Right kidney (tissue), 9 donors: Measurements from ENCODE around the gene POU3F2.

Experiments used
- DNase-seq: peaks from one replicate; pipeline ENCODE4 v3.0.0-alpha.2; 2016
- long read RNA-seq, 8 donors: transcript quantifications; one replicate each; lab custom pipeline, GENCODE V29; 2026

The POU3F2 gene
- long read RNA-seq, donor 1: 0 reads
- long read RNA-seq, donor 2, full-length matches to known transcripts: 1 of 1 reads
- long read RNA-seq, donor 2, partial matches to known transcripts: 0 of 1 reads
- long read RNA-seq, donor 2, other reads (novel, unspliced or antisense): 0 of 1 reads
- long read RNA-seq, donor 3: 0 reads
- long read RNA-seq, donor 4: 0 reads
- long read RNA-seq, donor 5, full-length matches to known transcripts: 1 of 1 reads
- long read RNA-seq, donor 5, partial matches to known transcripts: 0 of 1 reads
- long read RNA-seq, donor 5, other reads (novel, unspliced or antisense): 0 of 1 reads
- long read RNA-seq, donor 6: 0 reads
- long read RNA-seq, donor 7: 0 reads
- long read RNA-seq, donor 8: 0 reads

- DNase-seq: peak; percentile 70
These were observed at the start of gene POU3F2 for GRCh38 chr6:98834060-98835031. Gene POU3F2 (plus strand): TSS chr6:98834574. CDS start chr6:98834874, 300 bp downstream.

DNA sequence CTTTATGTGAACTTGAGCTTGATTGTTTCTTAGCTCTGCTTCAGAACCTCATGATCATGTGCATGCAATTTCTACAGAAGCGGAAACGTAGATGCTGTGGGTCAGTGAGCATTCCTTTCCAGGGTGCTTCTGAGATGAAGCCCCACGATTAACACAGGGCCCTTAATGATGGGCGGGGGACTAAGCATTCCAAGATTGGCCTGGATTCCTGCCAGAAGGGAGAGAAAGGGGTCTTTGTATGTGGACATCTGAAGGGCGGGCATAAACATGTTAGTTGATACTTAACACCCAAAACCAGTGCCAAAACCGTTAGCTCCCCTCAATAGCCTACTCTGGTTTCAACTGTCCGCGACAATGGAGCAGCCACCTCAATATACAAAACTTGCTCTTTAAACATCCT, 46.9 kb upstream of the POU3F2 start:
- no peak for DNase-seq

DNA sequence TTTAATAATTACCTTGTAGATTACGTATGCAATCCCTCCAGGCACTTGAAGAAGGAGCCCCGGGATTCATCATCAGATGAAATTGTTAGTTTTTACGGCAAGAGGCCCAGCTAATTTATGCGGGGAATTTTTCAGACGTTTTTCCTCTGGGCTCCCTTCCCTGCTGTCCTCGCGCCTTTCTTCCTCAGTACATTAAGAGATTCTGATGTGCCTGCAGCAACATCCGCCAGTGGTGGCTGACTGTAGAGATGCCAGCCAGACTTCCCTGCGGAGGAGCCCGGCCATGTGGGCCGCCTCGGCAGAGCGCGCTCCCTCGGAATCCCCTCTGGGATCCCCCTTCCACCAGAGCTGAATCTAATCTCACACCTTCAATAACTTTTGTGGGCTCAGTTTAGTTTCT, 46.4 kb upstream of the POU3F2 start:
- DNase-seq: no peak

- no peak for DNase-seq
These were observed 40.0 kb upstream of the POU3F2 start for GRCh38 chr6:98794307-98794842.

DNA sequence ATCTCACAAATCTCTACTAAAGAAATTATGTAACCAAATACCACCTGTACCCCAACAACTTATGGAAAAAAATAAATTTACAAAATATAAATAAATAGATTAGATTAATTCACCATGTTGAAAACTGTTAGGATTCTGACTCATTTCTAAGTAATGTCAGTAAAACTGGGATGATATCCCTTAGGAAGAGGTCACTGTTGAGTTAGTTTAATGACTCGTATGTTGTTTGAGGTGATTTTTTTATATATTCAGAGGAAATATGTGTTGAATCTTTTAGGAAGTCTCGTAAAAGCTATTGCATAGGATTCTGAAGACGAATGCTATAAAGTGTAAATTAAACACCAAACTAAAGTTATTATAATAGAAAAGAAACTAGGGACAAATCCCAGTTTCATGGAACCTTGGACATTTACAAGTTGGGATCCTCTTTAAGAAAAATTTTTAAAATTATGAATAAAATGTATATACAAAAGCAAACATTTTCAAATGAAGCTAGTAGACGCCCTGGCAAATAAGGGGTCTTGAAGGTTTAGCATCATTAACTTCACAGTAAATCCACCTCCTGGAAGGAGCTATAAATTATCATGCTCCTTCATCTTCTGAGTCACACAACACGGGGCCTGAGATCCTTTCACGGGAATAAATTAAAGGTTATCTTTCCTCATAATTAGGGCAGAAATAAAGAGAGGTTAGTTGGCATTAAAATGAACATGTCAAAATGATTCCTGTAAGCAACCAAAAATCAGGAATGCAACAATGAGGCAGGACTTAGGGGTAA, 37.0 kb upstream of the POU3F2 start:
- no peak for DNase-seq

DNA sequence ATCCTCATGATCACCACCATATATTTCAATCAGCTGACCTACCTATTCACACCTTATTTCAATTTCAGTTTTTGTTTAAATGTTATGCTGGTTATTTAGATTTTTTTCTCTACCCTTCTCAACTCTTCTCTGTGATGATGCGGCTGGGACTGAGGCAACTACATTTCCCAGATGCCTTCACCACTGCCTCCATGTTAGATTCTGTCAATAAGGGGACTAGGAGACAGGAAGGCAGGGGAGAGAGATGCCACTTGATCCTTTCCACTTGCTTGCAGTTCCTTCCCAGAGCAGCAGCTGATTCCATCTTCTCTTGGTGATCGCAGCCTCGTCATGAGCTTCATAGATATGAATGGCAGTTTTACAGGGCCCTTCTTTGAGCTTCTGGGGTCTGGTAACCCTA, 33.5 kb upstream of the POU3F2 start:
- DNase-seq: no peak

GRCh38 chr6:98808541-98809210, 25.7 kb upstream of the POU3F2 start:
- DNase-seq: no peak

GRCh38 chr6:98812220-98812619, 22.2 kb upstream of the POU3F2 start:
- no peak for DNase-seq

GRCh38 chr6:98816799-98817198, 17.6 kb upstream of the POU3F2 start:
- no peak for DNase-seq

- DNase-seq: no peak
These were observed 12.5 kb upstream of the POU3F2 start for GRCh38 chr6:98821756-98822405.

DNA sequence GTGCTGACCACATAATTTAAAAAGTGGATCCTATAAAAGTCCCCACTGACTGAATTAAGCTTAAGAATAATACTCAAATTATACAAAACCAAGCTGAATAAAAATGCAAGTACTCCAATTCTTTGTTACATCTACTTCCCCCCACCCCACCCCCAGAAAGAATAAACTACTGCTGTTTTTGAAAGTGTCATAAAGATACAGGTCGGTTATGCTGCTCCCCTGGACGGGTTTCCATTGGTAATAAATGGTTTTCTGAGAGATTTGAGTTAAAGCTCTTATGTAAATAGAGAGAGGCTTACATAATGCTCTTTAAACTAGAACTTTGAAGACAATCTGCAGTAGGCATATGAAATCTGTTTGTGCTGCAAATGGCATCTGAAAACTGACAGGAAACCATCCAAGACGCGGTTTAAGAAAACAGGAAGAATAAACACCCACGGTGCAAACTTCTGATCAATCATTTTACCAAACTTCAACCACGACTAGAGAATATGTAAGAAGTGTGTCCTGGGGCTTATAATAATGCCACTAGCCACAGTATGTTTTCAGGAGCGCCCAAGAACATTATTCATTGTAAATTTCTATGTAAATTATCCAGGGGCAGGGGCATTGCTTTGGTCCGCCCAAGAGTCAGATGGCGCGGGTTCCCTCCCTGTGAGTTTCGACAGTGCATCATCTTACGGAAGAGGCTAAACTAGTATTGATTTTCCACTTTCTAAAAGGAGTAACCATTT, 10.8 kb upstream of the POU3F2 start:
- peak; percentile 20 for DNase-seq

DNA sequence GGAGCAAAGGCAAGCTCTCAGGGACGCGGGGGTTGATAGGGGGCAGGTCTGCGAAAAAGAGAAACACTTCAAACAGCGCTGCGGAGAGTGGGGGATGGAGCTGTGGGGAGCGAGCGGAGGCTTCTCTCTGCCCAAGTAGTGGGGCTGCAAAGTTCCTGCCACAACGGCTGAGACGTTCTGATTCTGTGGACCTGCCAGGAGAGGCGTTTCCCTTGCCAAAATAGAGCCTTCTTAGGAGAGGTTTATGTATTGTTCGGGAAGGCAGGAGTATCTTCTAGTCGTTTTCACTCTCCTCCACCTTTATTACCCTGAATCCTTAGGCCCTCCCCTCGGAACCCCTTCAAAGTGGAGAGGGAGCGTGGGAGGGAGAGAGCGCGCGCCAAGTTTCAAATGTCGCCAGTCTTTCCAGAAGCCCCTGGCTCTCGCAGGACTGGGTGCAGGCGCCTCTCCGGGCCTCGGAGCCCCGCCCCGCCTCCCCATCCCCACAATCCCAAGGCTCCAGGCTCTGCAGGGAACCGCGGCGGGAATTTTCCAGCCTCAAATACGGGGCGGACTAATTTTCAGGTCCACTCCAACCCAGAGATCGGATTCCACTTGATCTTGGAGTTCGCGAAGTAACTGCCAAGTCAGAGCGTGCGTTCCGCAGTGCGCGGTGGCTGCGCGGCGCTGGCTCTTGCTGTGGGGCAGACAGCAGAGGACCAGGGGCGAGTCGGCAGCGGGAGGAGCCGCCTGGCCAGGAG, 10.0 kb upstream of the POU3F2 start:
- DNase-seq: peak; percentile 46

GRCh38 chr6:98824902-98825599, 9.3 kb upstream of the POU3F2 start:
- DNase-seq: peak; percentile 51

DNA sequence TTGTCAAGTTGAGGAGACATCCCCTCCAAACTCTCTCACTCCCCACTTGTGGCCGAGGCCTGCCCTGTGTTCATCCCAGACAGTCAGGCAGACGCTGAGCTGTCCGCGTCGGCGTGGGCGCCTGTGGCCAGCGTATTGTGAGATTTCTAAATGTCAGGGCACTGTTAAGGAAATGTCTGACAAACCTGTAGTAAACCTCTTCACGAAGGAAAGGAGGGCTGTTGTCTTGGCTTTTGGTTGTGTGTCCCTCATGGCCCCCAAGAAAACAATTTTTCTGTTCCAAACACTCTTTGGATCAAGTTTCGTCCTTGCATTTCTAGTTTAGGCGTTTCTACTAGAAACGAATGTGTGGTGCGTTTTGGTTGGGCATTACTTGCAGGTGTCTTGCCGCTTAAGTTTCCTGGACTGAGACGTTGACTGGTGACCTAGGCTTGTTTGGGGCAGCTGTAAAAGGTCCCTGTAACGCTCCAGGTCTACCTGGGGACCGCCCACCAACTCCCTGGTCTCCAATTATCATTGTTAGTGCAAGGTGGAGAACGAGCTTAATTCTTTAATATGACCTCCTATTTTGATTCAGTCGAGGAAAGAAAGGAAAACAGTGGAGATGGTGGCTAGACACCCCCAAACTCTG, 8.7 kb upstream of the POU3F2 start:
- DNase-seq: no peak

- DNase-seq: peak; percentile 66
These were observed 6.8 kb upstream of the POU3F2 start for GRCh38 chr6:98827295-98828159.

DNA sequence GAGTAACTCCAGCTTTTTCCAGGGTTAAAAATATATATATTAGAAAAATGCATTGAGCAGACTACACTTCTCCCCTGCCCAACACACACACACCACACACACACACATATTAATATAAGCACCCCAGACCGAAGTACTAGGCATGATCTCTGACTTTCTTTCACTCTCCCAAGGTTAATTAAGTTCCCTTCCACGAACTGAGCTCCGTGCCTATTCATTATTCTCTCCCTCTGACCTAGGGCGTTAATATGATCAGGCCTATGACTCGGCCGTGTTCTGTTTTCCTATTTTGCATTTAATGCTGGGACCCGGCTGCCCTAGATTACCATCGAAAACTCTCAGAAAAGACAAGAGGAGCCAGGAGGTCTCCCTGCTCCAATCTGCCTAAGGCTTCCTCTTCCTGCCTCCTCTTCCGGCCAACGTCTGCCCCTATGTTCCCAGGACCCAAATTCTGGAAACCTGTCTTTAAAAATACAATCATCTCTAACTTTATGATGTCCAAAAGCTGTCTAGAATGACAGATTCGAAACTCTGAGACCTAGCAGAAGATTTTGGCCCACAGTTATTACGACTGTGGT, 6.1 kb upstream of the POU3F2 start:
- DNase-seq: peak; percentile 27

- DNase-seq: peak; percentile 55
These were observed 5.4 kb upstream of the POU3F2 start for GRCh38 chr6:98828941-98829411.
